Fibroblast of mammary gland (primary cell): ENCODE measurements around the gene KCNMA1.

Source experiments
- DNase-seq: peaks from one replicate; pipeline ENCODE4 v3.0.0-alpha.2; 2010; ENCODE audit warnings: low read depth
- H3K4me3 ChIP-seq: 2 replicates; pipeline ENCODE4 v1.5.1; 2011; ENCODE audit warnings: low read depth, mild to moderate bottlenecking, low read length, moderate library complexity; ENCODE audit not compliant: control insufficient read depth
- CTCF ChIP-seq: conservative IDR thresholded peaks from 2 replicates; pipeline ENCODE4 v1.5.1; 2011; ENCODE audit warnings: low read depth, low read length, inconsistent platforms; ENCODE audit not compliant: control insufficient read depth, insufficient read depth

The KCNMA1 gene

GRCh38 chr10:77267703-77268675 lies 369.6 kb downstream of the KCNMA1 start:
- no peak overlapping the region for H3K4me3 ChIP-seq
- peak; percentile 48 for DNase-seq
- no peak for TF ChIP-seq CTCF

- no peak for DNase-seq
- H3K4me3 ChIP-seq: no peak overlapping the region
- TF ChIP-seq CTCF: no peak
Measured at GRCh38 chr10:77266242-77266641, 371.4 kb downstream of the KCNMA1 start.

- no peak overlapping the region for H3K4me3 ChIP-seq
- TF ChIP-seq CTCF: no peak
- DNase-seq: no peak
Measured at GRCh38 chr10:77264527-77264926, 373.1 kb downstream of the KCNMA1 start.

GRCh38 chr10:77264107-77264506 lies 373.5 kb downstream of the KCNMA1 start:
- DNase-seq: no peak
- H3K4me3 ChIP-seq: no peak overlapping the region
- TF ChIP-seq CTCF: no peak

GRCh38 chr10:77263700-77264099 lies 373.9 kb downstream of the KCNMA1 start:
- no peak overlapping the region for H3K4me3 ChIP-seq
- no peak for TF ChIP-seq CTCF
- DNase-seq: no peak

- no peak for DNase-seq
- H3K4me3 ChIP-seq: no peak overlapping the region
- no peak for TF ChIP-seq CTCF
Measured at GRCh38 chr10:77261146-77261545, 376.5 kb downstream of the KCNMA1 start.
